PC-9 (cell line): ENCODE results near the gene TNK1. TPM values are rescaled to one million over a fixed set of nuclear protein-coding genes. Genes with fewer than 3 reads are reported as not detected.

ENCODE experiments used
- BruUV-seq: library from RNA; stranded (reverse); fragments of 400-500 nt; replicated peaks from 2 replicates; lab custom pipeline; 2021; lab: Mats Ljungman, UMichigan
- CTCF ChIA-PET: fragments of 300-600 bp; sonication (Branson Sonifier 250); formaldehyde crosslinking; loops from one replicate; lab custom pipeline; 2022; ENCODE audit warnings: antibody characterized with exemption; lab: Charles Lee
- POLR2A ChIA-PET: fragments of 300-600 bp; sonication (Branson Sonifier 250); formaldehyde crosslinking; loops from one replicate; lab custom pipeline; 2022; ENCODE audit warnings: antibody characterized with exemption; ENCODE audit not compliant: unreplicated experiment; lab: Charles Lee
- DNase-seq, 2 experiments: peaks; one replicate each; pipeline versions ENCODE4 v3.0.0 to v3.0.0-alpha.2; 2015 to 2022; ENCODE audit warnings: mixed read lengths in 1 of 2
- H2AFZ ChIP-seq: fragments of 200-600 bp; sonication (generic); 2 replicates; pipeline ENCODE4 v1.8.1; 2017; ENCODE audit warnings: antibody characterized with exemption
- H3F3A ChIP-seq: fragments of 200-600 bp; sonication (generic); 2 replicates; pipeline ENCODE4 v1.8.1; 2017; ENCODE audit warnings: antibody characterized with exemption, mild to moderate bottlenecking, low read depth; ENCODE audit not compliant: insufficient read depth
- H3K27ac ChIP-seq: fragments of 200-600 bp; sonication (generic); 2 replicates; pipeline ENCODE4 v1.6.1; 2016; ENCODE audit warnings: mixed run types
- H3K27me3 ChIP-seq: fragments of 200-600 bp; sonication (generic); 2 replicates; pipeline ENCODE4 v1.6.1; 2016; ENCODE audit warnings: low read depth, mixed run types; ENCODE audit not compliant: insufficient read depth
- H3K36me3 ChIP-seq: fragments of 200-600 bp; sonication (generic); 2 replicates; pipeline ENCODE4 v1.6.1; 2016; ENCODE audit warnings: low read depth, mixed run types
- H3K4me1 ChIP-seq: fragments of 200-600 bp; sonication (generic); replicated peaks from 2 replicates; pipeline ENCODE4 v1.6.1; 2016; ENCODE audit warnings: mixed run types; ENCODE audit not compliant: insufficient read depth
- H3K4me2 ChIP-seq: fragments of 200-600 bp; sonication (generic); 2 replicates; pipeline ENCODE4 v1.6.1; 2017; ENCODE audit warnings: mixed run types
- H3K4me3 ChIP-seq: fragments of 200-600 bp; sonication (generic); 2 replicates; pipeline ENCODE4 v1.6.1; 2016; ENCODE audit warnings: mixed run types
- H3K79me2 ChIP-seq: fragments of 200-600 bp; sonication (generic); 2 replicates; pipeline ENCODE4 v1.6.1; 2017; ENCODE audit warnings: low read depth, mixed run types
- H3K9me2 ChIP-seq: fragments of 200-600 bp; sonication (generic); 2 replicates; pipeline ENCODE4 v1.8.1; 2017; ENCODE audit warnings: mild to moderate bottlenecking; ENCODE audit not compliant: insufficient read depth
- H3K9me3 ChIP-seq: fragments of 200-600 bp; sonication (generic); 2 replicates; pipeline ENCODE4 v1.8.1; 2016; ENCODE audit warnings: low read depth; ENCODE audit not compliant: insufficient read depth
- H4K20me1 ChIP-seq: fragments of 200-600 bp; sonication (generic); 2 replicates; pipeline ENCODE4 v1.8.1; 2017; ENCODE audit not compliant: insufficient read depth
- EZH2 ChIP-seq: fragments of 200-600 bp; sonication (generic); IDR thresholded peaks from 2 replicates; pipeline ENCODE4 v1.8.0; 2017; ENCODE audit warnings: antibody characterized with exemption, low read depth
- intact Hi-C: fragments of 100-400 bp; cut with micrococcal nuclease; formaldehyde crosslinking; loops from one replicate; pipeline ENCODE4 v1.10.0; 2022; ENCODE audit not compliant: unreplicated experiment
- total RNA-seq: library from RNA; stranded (reverse); gene quantifications from 2 replicates; pipeline ENCODE4 v1.2.3, GENCODE V29; 2021
- TF ChIP-seq, protein P1 (sequence below): fragments of 200-600 bp; sonication (generic); conservative IDR thresholded peaks from 2 replicates; pipeline ENCODE4 v1.6.1; 2017; ENCODE audit warnings: mixed run types, antibody characterized with exemption, mild to moderate bottlenecking, moderate library complexity

Gene TNK1
- total RNA-seq, 1 experiment from 2014 or later, result 18.8 TPM

GRCh38 chr17:7407082-7407481 is 26.2 kb downstream of the TNK1 start:
- H3K4me1 ChIP-seq, result peaks cover 6% of the 10 kb centered on the region
- TSS peak; percentile 19 for BruUV-seq
- H3K9me3 ChIP-seq, result no peaks in the 10 kb centered on the region
- H3K36me3 ChIP-seq, result no peaks in the 10 kb centered on the region
- H3F3A ChIP-seq, result no peaks in the 10 kb centered on the region
- POLR2A ChIA-PET, result no interaction called here
- H4K20me1 ChIP-seq, result no peaks in the 10 kb centered on the region
- H3K9me2 ChIP-seq, result no peaks in the 10 kb centered on the region
- no peak overlapping the region for H3K4me3 ChIP-seq
- CTCF ChIA-PET, result no interaction called here
- no peak overlapping the region for H2AFZ ChIP-seq
- no peak overlapping the region for H3K27ac ChIP-seq
- no peak for DNase-seq
- H3K4me2 ChIP-seq, result no peak overlapping the region
- no peak for TF ChIP-seq EZH2
- TF ChIP-seq, protein P1, sequence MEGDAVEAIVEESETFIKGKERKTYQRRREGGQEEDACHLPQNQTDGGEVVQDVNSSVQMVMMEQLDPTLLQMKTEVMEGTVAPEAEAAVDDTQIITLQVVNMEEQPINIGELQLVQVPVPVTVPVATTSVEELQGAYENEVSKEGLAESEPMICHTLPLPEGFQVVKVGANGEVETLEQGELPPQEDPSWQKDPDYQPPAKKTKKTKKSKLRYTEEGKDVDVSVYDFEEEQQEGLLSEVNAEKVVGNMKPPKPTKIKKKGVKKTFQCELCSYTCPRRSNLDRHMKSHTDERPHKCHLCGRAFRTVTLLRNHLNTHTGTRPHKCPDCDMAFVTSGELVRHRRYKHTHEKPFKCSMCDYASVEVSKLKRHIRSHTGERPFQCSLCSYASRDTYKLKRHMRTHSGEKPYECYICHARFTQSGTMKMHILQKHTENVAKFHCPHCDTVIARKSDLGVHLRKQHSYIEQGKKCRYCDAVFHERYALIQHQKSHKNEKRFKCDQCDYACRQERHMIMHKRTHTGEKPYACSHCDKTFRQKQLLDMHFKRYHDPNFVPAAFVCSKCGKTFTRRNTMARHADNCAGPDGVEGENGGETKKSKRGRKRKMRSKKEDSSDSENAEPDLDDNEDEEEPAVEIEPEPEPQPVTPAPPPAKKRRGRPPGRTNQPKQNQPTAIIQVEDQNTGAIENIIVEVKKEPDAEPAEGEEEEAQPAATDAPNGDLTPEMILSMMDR, result no peak
- 0 out of 2 replicates have a peak, but pooled peaks cover 5% of the 10 kb centered on the region for H3K79me2 ChIP-seq
- H3K27me3 ChIP-seq, result no peaks in the 10 kb centered on the region
- intact Hi-C loops, result no loop called here

DNA sequence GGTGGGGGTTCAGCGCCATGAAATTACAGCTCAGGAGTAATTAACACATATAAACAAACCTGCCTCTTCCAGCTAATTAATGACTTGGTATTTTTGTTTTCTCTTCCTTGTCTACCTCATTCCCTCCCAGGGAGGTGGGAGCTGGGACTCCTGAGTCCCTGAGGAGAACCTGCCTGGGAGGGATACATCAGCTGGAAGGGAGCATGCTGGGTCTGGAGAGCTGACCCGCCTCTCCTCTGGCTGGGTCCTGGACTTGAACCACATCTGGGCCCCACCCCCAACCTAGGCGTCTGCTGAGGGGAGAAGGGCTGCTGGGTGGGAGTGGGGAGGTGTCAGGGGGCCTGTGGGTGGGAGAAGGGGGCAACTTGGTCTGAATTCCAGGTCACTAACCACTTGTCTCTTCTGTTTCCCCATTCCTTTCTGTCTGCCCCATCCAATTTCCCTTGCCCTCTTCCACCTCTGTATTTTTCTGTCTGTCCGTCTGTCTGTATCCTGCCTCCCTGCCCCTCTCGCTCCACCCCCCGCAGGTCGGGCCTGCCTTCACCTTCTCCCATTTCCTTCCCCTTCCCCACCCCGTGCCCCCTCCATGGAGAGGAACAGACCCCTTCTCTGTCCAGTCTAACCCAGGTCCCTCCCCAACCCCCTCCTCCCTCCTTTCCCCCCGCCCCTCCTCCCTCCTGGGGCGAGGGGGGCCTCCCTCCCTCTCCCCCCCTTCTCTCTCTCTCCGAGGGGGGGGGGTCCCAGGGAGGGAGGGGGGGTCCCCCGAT is 26.8 kb downstream of the TNK1 start, which contains the start of gene NLGN2:
NLGN2 (plus strand) TSS at position 361 of the 767 bp plus-strand sequence. CDS start 411 bp downstream, outside the sequence.
- Histone ChIP-seq H3K4me2 (no peak within 1 kb of the TSS), H2AFZ (no peak within 1 kb of the TSS), H3K79me2 (0 out of 2 replicates have a peak, but pooled peaks cover 4% of the 10 kb centered on the region), H3K36me3 (no peaks in the 10 kb centered on the region), H3K27ac (no peak within 1 kb of the TSS), H3K27me3 (no peaks in the 10 kb centered on the region), H3K4me1 (peaks cover 4% of the 10 kb centered on the region), H4K20me1 (no peaks in the 10 kb centered on the region), H3K9me2 (no peaks in the 10 kb centered on the region), H3K9me3 (no peaks in the 10 kb centered on the region), H3F3A (no peaks in the 10 kb centered on the region), H3K4me3 (no peak within 1 kb of the TSS)
- TF ChIP-seq, protein P1, result no peak
- TF ChIP-seq EZH2, result no peak
- BruUV-seq, result no TSS peak
- ChIA-PET POLR2A (no interaction called here), CTCF (no interaction called here)
- intact Hi-C loops, result no loop called here
- no peak for DNase-seq

DNA sequence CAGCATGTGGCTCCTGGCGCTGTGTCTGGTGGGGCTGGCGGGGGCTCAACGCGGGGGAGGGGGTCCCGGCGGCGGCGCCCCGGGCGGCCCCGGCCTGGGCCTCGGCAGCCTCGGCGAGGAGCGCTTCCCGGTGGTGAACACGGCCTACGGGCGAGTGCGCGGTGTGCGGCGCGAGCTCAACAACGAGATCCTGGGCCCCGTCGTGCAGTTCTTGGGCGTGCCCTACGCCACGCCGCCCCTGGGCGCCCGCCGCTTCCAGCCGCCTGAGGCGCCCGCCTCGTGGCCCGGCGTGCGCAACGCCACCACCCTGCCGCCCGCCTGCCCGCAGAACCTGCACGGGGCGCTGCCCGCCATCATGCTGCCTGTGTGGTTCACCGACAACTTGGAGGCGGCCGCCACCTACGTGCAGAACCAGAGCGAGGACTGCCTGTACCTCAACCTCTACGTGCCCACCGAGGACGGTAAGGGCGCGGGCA is 27.4 kb downstream of the TNK1 start:
- ChIA-PET CTCF (no interaction called here), POLR2A (no interaction called here)
- Histone ChIP-seq H3K27me3 (no peaks in the 10 kb centered on the region), H3K36me3 (no peaks in the 10 kb centered on the region), H3K4me3 (no peak overlapping the region), H3K79me2 (no peaks in the 10 kb centered on the region), H2AFZ (no peak overlapping the region), H3K4me1 (no peaks in the 10 kb centered on the region; the same call in 1 of the 2 replicates), H3K27ac (no peak overlapping the region), H3K9me3 (no peaks in the 10 kb centered on the region), H4K20me1 (no peaks in the 10 kb centered on the region), H3F3A (no peaks in the 10 kb centered on the region), H3K9me2 (no peaks in the 10 kb centered on the region), H3K4me2 (no peak overlapping the region)
- BruUV-seq, result no TSS peak
- intact Hi-C loops, result no loop called here
- TF ChIP-seq, protein P1, result no peak
- no peak for TF ChIP-seq EZH2
- DNase-seq, result no peak
